HPDE6-E6E7 (cell line): ENCODE measurements around the gene OTULIN.
A peak's percentile ranks its signal among the peaks of the same experiment; 100 is the strongest.

Experiments
- DNase-seq: peaks from one replicate; pipeline ENCODE4 v3.0.0; 2011; ENCODE audit warnings: missing footprints; ENCODE audit errors: extremely low spot score

OTULIN gene

GRCh38 chr5:14720236-14720923 is 55.9 kb downstream of the OTULIN start:
- DNase-seq = no peak

- DNase-seq = no peak
Observed at GRCh38 chr5:14721990-14722656, 57.6 kb downstream of the OTULIN start.

GRCh38 chr5:14722923-14723322 is 58.4 kb downstream of the OTULIN start:
- DNase-seq = no peak

- DNase-seq = no peak
Observed at GRCh38 chr5:14723701-14724132, 59.2 kb downstream of the OTULIN start.

- no peak for DNase-seq
Observed at GRCh38 chr5:14724633-14725032, 60.1 kb downstream of the OTULIN start.

- DNase-seq = peak; percentile 62
Observed at GRCh38 chr5:14726066-14726838, 61.7 kb downstream of the OTULIN start.

GRCh38 chr5:14727428-14727865 is 62.9 kb downstream of the OTULIN start:
- DNase-seq = peak; percentile 70

GRCh38 chr5:14727928-14728458 is 63.5 kb downstream of the OTULIN start:
- DNase-seq = no peak

- DNase-seq = no peak
Observed at GRCh38 chr5:14728459-14728938, 64.0 kb downstream of the OTULIN start.

GRCh38 chr5:14729448-14730385 is 65.2 kb downstream of the OTULIN start:
- no peak for DNase-seq

- DNase-seq = no peak
Observed at GRCh38 chr5:14730466-14730865, 65.9 kb downstream of the OTULIN start.

GRCh38 chr5:14730881-14731280 is 66.4 kb downstream of the OTULIN start:
- DNase-seq = no peak

- no peak for DNase-seq
Observed at GRCh38 chr5:14732991-14733390, 68.5 kb downstream of the OTULIN start.

GRCh38 chr5:14733661-14734060 is 69.1 kb downstream of the OTULIN start:
- no peak for DNase-seq

- no peak for DNase-seq
Observed at GRCh38 chr5:14734396-14734795, 69.9 kb downstream of the OTULIN start.

GRCh38 chr5:14735944-14736343 is 71.4 kb downstream of the OTULIN start:
- no peak for DNase-seq

- DNase-seq = no peak
Observed at GRCh38 chr5:14737291-14737690, 72.8 kb downstream of the OTULIN start.

- no peak for DNase-seq
Observed at GRCh38 chr5:14738050-14738449, 73.5 kb downstream of the OTULIN start.

- DNase-seq = peak; percentile 60
Observed at GRCh38 chr5:14739538-14739937, 75.0 kb downstream of the OTULIN start.

GRCh38 chr5:14739981-14740380 is 75.5 kb downstream of the OTULIN start:
- DNase-seq = no peak

GRCh38 chr5:14741131-14741530 is 76.6 kb downstream of the OTULIN start:
- DNase-seq = no peak
